ENCODE data around the gene IRF9.

IRF9 gene

DNA sequence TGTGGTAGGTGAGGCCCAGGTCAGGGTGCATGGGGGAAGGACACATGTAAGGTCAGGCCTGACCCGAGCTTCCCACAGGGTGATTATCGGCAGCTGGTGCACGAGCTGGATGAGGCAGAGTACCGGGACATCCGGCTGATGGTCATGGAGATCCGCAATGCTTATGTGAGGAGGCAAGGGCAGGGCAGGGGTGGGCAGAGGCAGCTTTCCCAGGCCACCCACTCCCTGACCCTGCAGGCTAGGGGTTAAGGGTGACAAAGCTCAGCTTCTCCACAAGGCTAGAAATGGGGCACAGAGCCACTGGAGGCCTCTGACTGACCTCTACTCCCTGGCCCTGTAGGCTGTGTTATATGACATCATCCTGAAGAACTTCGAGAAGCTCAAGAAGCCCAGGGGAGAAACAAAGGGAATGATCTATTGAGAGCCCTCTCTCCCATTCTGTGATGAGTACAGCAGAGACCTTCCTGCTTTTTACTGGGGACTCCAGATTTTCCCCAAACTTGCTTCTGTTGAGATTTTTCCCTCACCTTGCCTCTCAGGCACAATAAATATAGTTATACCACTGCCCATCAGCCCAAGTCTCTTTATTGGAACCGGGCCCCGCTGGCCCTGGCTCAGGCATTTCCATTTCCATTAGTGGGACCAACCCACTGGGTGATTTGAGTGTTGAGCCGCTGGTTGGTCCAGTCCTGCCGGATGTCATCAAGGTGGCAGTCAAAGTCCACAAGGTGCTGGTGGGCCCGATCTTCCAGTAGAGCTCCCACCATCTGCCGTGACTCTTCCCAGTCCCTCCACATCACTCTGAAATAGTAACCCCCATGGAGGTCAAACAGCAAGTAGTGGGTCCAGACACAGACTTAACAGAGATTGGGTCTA, 22.4 kb upstream of the IRF9 start:
- TF ChIP-seq ELF4 (IDR thresholded peaks at IDR 0.05) = no peak
- TF ChIP-seq LEF1 (IDR thresholded peaks at IDR 0.05; ENCODE audit: borderline replicate concordance) = no peak
- no peak for TF ChIP-seq NFRKB (IDR thresholded peaks at IDR 0.05)
- TF ChIP-seq SP1 (IDR thresholded peaks at IDR 0.05) = no peak
- TF ChIP-seq FOXA1 (IDR thresholded peaks at IDR 0.05) = no peak
- no peak for TF ChIP-seq SUZ12 (IDR thresholded peaks at IDR 0.05)
- TF ChIP-seq TARDBP (IDR thresholded peaks at IDR 0.05) = no peak
- TF ChIP-seq, protein P1, sequence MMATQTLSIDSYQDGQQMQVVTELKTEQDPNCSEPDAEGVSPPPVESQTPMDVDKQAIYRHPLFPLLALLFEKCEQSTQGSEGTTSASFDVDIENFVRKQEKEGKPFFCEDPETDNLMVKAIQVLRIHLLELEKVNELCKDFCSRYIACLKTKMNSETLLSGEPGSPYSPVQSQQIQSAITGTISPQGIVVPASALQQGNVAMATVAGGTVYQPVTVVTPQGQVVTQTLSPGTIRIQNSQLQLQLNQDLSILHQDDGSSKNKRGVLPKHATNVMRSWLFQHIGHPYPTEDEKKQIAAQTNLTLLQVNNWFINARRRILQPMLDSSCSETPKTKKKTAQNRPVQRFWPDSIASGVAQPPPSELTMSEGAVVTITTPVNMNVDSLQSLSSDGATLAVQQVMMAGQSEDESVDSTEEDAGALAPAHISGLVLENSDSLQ (IDR thresholded peaks at IDR 0.05) = no peak
- no peak for DNase-seq (ENCODE audit: extremely low spot score)
- POLR2A ChIA-PET = interaction anchor here (0.6 to 4.0 kb wide), 10 partner anchors 8 to 674 kb away, joined by 3 to 34 read pairs (median 4); partner anchors contain the start of genes CHMP4A, DCAF11, IRF9 and NRL
- CTCF ChIA-PET = interaction anchor here (1.9 to 2.6 kb wide), 2 partner anchors 22 to 30 kb away, joined by 6 read pairs; partner anchors contain the start of gene IRF9

DNA sequence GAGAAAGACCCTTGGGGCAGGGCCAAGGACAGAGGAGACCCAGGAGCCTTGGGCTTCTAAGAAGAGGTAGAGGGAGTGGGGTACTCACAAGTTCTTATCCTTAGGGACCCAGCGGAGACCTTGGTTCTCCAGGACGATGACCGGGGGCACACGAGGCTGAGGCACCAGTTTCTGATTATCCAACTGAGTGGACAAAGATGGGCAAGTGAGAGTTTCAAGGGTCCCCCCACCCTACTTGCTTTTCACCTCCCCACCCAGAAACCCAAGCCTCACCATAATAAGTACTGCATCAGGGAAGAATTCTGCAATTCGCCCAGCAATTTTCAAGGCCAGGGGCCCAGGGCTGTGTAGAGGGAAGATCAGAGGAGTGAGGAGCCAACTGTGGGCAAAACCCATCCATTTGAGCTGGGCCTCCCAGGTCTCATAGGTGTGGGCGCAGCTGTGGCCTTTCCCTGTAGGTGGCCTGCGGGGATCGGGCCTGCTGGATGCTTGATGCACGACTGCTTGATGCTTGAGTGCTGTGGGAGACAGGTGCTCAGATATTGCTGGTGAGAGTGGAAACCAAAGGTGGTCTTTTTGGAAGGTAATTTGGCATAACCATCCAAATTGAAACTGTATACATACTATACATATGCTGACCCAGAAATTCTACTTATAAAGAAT, 21.7 kb upstream of the IRF9 start:
- no peak for DNase-seq (ENCODE audit: extremely low spot score)
- ChIA-PET CTCF (interaction anchor here (1.9 to 2.6 kb wide), 2 partner anchors 21 to 31 kb away, joined by 6 read pairs; partner anchors contain the start of gene IRF9), POLR2A (interaction anchor here (1.1 to 4.0 kb wide), 8 partner anchors 8 to 87 kb away, joined by 3 to 34 read pairs (median 12); partner anchors contain the start of genes CARMIL3, CHMP4A, DCAF11 and IRF9)
- no peak for TF ChIP-seq FOXK2 (IDR thresholded peaks at IDR 0.05)
- no peak for TF ChIP-seq BHLHE40 (IDR thresholded peaks at IDR 0.05; ENCODE audit: borderline replicate concordance)
- TF ChIP-seq TARDBP (IDR thresholded peaks at IDR 0.05) = no peak
- TF ChIP-seq L3MBTL2 (conservative IDR thresholded peaks at IDR 0.05) = no peak
- no peak for TF ChIP-seq ZNF384 (IDR thresholded peaks at IDR 0.05)
- no peak for TF ChIP-seq NFRKB (IDR thresholded peaks at IDR 0.05)

DNA sequence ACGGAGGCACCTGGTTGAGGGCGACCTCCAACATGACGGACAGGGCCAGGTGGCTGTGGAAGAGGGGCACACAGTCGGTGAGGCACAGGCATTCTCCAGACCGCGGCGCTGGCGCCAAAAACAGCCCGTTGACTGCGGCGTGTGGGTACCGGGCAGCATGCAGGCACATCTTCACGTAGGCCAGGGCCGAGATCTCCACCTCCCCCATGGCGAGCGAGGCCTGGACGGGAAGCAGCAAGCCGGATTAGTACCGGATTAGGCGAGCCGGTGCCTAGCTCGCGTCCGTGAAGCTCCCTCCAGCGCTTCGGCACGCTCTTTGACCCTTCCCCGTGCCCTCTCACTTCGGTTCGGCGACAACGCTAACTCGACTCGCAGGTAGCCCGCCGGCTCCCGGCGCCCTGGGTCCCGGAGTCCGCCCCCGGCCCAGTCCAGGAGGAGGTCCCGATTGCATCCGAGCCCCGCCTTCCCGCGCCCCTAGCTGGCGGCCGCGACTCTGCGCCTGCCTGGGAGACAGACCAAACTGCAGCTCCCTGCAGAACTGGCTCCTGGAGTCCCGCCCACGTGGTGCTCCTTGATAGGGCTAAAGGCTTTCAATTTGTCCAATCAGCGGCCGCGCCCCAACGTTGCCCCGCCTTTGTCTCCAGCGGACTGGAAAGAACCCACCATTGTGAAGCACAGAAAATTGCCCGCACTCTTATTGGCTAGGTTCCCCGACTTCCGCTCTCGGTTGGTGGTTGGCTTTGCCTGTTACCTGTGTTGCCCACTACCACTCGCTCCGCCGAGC, 19.8 kb upstream of the IRF9 start, which contains the start of gene EMC9:
Gene EMC9, minus strand, starts transcription at position 495 of the 784 bp plus-strand sequence. Its CDS starts 287 bp downstream, at position 208.
- no peak for TF ChIP-seq LEF1 (IDR thresholded peaks at IDR 0.05; ENCODE audit: borderline replicate concordance)
- no peak for TF ChIP-seq FOXK2 (IDR thresholded peaks at IDR 0.05)
- TF ChIP-seq SUZ12 (IDR thresholded peaks at IDR 0.05) = no peak
- peak; percentile 44; the same call in 1 of the 2 replicates for TF ChIP-seq L3MBTL2 (conservative IDR thresholded peaks at IDR 0.05)
- TF ChIP-seq HDGF (IDR thresholded peaks at IDR 0.05; ENCODE audit: borderline replicate concordance) = 0 out of 2 replicates have a peak, but pooled peaks have one; percentile 61
- TF ChIP-seq NFRKB (IDR thresholded peaks at IDR 0.05) = no peak
- no peak for TF ChIP-seq ZNF384 (IDR thresholded peaks at IDR 0.05)
- TF ChIP-seq ELF4 (IDR thresholded peaks at IDR 0.05) = peak; percentile 58
- no peak for TF ChIP-seq ARNT (IDR thresholded peaks at IDR 0.05)
- no peak for TF ChIP-seq FOXA1 (IDR thresholded peaks at IDR 0.05)
- TF ChIP-seq, protein P1 (IDR thresholded peaks at IDR 0.05) = peak; percentile 97
- no peak for TF ChIP-seq BHLHE40 (IDR thresholded peaks at IDR 0.05; ENCODE audit: borderline replicate concordance)
- TF ChIP-seq FOXM1 (IDR thresholded peaks at IDR 0.05; ENCODE audit: borderline replicate concordance) = no peak
- no peak for TF ChIP-seq CTBP1 (IDR thresholded peaks at IDR 0.05; ENCODE audit: borderline replicate concordance)
- TF ChIP-seq TARDBP (IDR thresholded peaks at IDR 0.05) = no peak
- TF ChIP-seq SP1 (IDR thresholded peaks at IDR 0.05) = no peak
- POLR2A ChIA-PET = interaction anchor here (0.6 to 3.0 kb wide), 32 partner anchors 8 to 301 kb away, joined by 3 to 37 read pairs (median 6); partner anchors contain the start of genes CARMIL3, CHMP4A, DCAF11 and FITM1

DNA sequence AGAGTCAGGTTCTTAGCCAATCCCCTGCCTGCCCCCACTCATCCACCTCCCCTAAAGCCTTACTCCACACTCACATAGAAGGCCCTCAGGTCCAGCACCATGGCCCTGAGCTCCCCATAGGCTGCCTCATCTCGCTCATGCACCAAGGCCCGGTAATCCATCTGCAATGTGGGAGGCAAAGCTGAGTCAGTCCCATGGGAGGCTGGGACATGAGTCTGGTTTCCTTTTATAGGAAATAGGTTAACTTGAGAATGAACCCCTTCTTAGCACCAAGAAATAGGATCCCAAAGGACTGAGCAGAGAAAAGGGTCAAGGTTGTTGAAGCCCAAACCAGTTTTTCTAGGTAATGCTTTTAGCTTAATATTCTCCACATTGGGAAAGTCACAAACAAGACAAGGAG, 17.6 kb upstream of the IRF9 start:
- no peak for DNase-seq (ENCODE audit: extremely low spot score)
- POLR2A ChIA-PET = interaction anchor here (1.1 to 1.4 kb wide), 3 partner anchors 8 to 29 kb away, joined by 3 to 4 read pairs (median 4); partner anchors contain the start of genes DCAF11, NRL and PSME1
- TF ChIP-seq FOXM1 (IDR thresholded peaks at IDR 0.05; ENCODE audit: borderline replicate concordance) (no peak), ELF4 (IDR thresholded peaks at IDR 0.05) (no peak), CTBP1 (IDR thresholded peaks at IDR 0.05; ENCODE audit: borderline replicate concordance) (no peak)
- CTCF ChIA-PET = interaction anchor here (0.6 kb wide), 1 partner anchor 17 kb away, joined by 3 read pairs; no protein-coding TSS in a partner anchor

More for the DNA sequence above, 19.8 kb upstream of the IRF9 start, which contains the start of gene EMC9:
- CTCF ChIA-PET = interaction anchor here (0.6 to 1.2 kb wide), 5 partner anchors 8 to 79 kb away, joined by 4 to 11 read pairs (median 5); partner anchors contain the start of gene IRF9
- peak; percentile 91 for DNase-seq (ENCODE audit: extremely low spot score)

DNA sequence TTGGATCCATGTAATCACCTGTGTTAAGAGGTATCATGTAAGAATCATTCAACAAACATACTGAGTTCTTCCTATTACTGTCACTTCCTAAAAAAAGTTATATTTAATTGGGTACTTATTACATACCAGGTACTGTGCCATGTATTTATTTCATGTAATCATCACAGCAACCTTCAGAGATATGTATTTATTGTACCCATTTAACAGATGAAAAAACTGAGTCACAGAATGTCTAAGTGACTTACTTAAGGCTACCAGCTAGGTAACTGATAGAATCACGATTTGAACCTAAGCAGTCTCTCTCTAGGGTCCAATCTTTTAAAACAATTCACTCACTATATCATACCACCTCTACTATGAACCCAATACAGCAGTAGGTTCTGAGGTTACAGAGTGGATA, 16.6 kb upstream of the IRF9 start:
- TF ChIP-seq ARNT (IDR thresholded peaks at IDR 0.05) = no peak
- no peak for TF ChIP-seq SUZ12 (IDR thresholded peaks at IDR 0.05)
- TF ChIP-seq CTBP1 (IDR thresholded peaks at IDR 0.05; ENCODE audit: borderline replicate concordance) = no peak
- TF ChIP-seq ELF4 (IDR thresholded peaks at IDR 0.05) = no peak
- no peak for TF ChIP-seq LEF1 (IDR thresholded peaks at IDR 0.05; ENCODE audit: borderline replicate concordance)
- TF ChIP-seq L3MBTL2 (conservative IDR thresholded peaks at IDR 0.05) = no peak
- TF ChIP-seq, protein P1 (IDR thresholded peaks at IDR 0.05) = no peak
- TF ChIP-seq HDGF (IDR thresholded peaks at IDR 0.05; ENCODE audit: borderline replicate concordance) = no peak
- TF ChIP-seq FOXA1 (IDR thresholded peaks at IDR 0.05) = no peak
- no peak for TF ChIP-seq FOXK2 (IDR thresholded peaks at IDR 0.05)
- TF ChIP-seq SP1 (IDR thresholded peaks at IDR 0.05) = no peak
- TF ChIP-seq FOXM1 (IDR thresholded peaks at IDR 0.05; ENCODE audit: borderline replicate concordance) = no peak
- TF ChIP-seq BHLHE40 (IDR thresholded peaks at IDR 0.05; ENCODE audit: borderline replicate concordance) = no peak
- no peak for TF ChIP-seq TARDBP (IDR thresholded peaks at IDR 0.05)
- no peak for TF ChIP-seq NFRKB (IDR thresholded peaks at IDR 0.05)
- ChIA-PET CTCF (interaction anchor here (0.5 to 0.6 kb wide), 2 partner anchors 16 to 28 kb away, joined by 3 read pairs; no protein-coding TSS in a partner anchor), POLR2A (interaction anchor here (1.1 to 3.4 kb wide), 3 partner anchors 9 to 29 kb away, joined by 4 to 56 read pairs (median 4); partner anchors contain the start of genes DCAF11, NRL and PSME1)
- no peak for DNase-seq (ENCODE audit: extremely low spot score)
